Stomach (tissue), 9 donors: ENCODE data around the gene CIB4. TPM values are rescaled to one million over a fixed set of nuclear protein-coding genes. Genes with fewer than 3 reads are reported as not detected.

Experiments
- DNase-seq, 2 donors: peaks; one replicate each; pipeline versions ENCODE4 v3.0.0 to v3.0.0-alpha.2; 2013 to 2019
- H3K27ac ChIP-seq, 5 donors: fragments of 200-600 bp in 4 of 5; sonication (generic) in 4 of 5; one replicate each; pipeline ENCODE4 v1.5.1; 2013 to 2019; ENCODE audit warnings: mild to moderate bottlenecking in 1 of 5, moderate library complexity in 1 of 5
- H3K27me3 ChIP-seq, 3 donors: fragments of 200-600 bp; sonication (generic); one replicate each; pipeline ENCODE4 v1.5.1; 2017 to 2019; ENCODE audit warnings: mixed run types in 1 of 3
- H3K36me3 ChIP-seq, 4 donors: fragments of 200-600 bp; sonication (generic); 1 replicate in 3 of 4; 2 replicates in 1 of 4; pipeline ENCODE4 v1.5.1; 2016 to 2019
- H3K4me1 ChIP-seq, 4 donors: fragments of 200-600 bp; sonication (generic); one replicate each; pipeline ENCODE4 v1.5.1; 2016 to 2019
- H3K4me3 ChIP-seq, 4 donors: fragments of 200-600 bp; sonication (generic) in 3 of 4; one replicate each; pipeline ENCODE4 v1.5.1; 2016 to 2019; ENCODE audit warnings: mild to moderate bottlenecking in 1 of 4
- H3K9me3 ChIP-seq, 4 donors: fragments of 200-600 bp; sonication (generic); one replicate each; pipeline ENCODE4 v1.5.1; 2016 to 2019
- EP300 ChIP-seq: sonication (generic); formaldehyde crosslinking; IDR thresholded peaks from one replicate; pipeline ENCODE4 v1.6.1; 2017; ENCODE audit warnings: antibody characterized with exemption
- POLR2A ChIP-seq, 4 donors: fragments of 450-650 bp; IDR thresholded peaks; one replicate each; pipeline ENCODE4 v1.6.1; 2016; ENCODE audit warnings: antibody characterized with exemption in 4 of 4, control low read depth in 2 of 4, mild to moderate bottlenecking in 1 of 4, moderate library complexity in 1 of 4
- POLR2AphosphoS5 ChIP-seq, 3 donors: sonication (generic); formaldehyde crosslinking; IDR thresholded peaks; one replicate each; pipeline ENCODE4 v1.6.1; 2016; ENCODE audit warnings: antibody characterized with exemption in 3 of 3
- WGBS, 5 donors: extraction: QIAGEN DNeasy Blood & Tissue Kit in 3 of 5; methylation state at CpG; one replicate each; pipeline versions ENCODE4 v1.1.5 to v1.1.7; 2013 to 2018; 5-methylcytosine and 5-hydroxymethylcytosine counted together
- intact Hi-C: fragments of 100-400 bp; cut with DNase I; formaldehyde crosslinking; loops from one replicate; pipeline ENCODE4 v1.15.1; 2023; ENCODE audit warnings: low total_unique reads
- polyA plus RNA-seq, 3 donors: library from polyadenylated mRNA; stranded (reverse); fragments of 200-250 nt; gene quantifications; one replicate each; pipeline ENCODE4 v1.2.3, GENCODE V29; 2013
- total RNA-seq, 5 donors: library from RNA; depleted of rRNA; stranded (reverse); fragments of >200 nt; gene quantifications; one replicate each; pipeline versions ENCODE4 v1.1.0 to v1.2.3, GENCODE V29; 2014 to 2016
- TF ChIP-seq, protein P1 (sequence below), 7 experiments: fragments of 450-650 bp in 4 of 7; fragments of 200-600 bp in 3 of 7; sonication (generic) in 3 of 7; IDR thresholded peaks; one replicate each; pipeline ENCODE4 v1.5.1; 2016 to 2019; ENCODE audit warnings: antibody characterized with exemption in 7 of 7, control low read depth in 2 of 7, mild to moderate bottlenecking in 1 of 7
- donor health status: healthy with polysubstance abuse.
- donor health status: Bipolar disorder and iron deficiency.
- donor health status: healthy.

CIB4 gene
- total and polyA plus RNA-seq, 8 donors = 1.8 TPM; not detected in 6

DNA sequence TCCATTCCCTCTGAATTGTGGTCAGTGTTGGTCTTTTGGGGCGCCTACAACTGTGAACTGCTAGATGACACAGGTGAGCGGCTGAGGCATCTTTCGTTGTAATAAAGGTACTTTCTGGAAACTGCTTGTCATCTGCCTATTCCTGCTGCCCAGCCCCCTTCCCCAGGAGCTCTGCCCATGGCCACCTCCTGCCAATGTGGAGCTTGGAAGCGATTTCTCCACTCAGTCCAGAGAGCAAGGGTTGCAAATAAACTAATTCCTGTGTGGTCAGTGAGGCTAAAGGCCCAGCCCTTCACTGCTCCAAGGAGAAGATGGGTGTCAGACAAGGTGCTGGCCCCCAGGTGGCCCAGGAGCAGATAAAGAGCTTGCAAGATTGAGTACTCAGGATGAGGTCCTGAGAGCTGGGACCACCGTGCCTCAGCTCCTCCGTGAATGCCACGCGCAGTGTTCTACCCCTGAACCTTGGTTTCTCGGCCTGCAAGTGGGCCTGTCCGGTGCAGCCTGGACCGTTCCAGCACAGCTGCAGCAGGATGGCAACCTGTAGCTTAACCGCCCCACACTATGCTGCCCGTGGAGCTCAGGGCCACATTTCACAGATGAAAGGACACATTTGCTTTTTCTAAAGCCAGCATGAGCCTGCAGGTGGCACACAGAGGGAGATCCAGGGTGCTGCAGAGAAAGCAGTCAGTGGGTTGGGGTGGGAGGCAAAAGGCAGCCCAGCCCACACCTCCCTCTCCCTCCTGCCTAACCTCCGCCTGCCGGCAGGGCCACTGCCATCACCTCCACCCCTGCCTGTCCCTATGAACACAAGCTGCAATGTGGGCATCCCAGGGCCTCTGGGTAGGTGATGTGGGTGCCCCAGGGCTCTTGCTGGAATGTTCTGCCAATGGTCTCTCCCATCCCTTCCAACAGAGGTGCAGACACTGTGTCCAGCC, 84.6 kb downstream of the CIB4 start:
- H3K27ac ChIP-seq = no peak overlapping the region
- peaks cover 0 to 61% (median 16%) of the 10 kb centered on the region in 3 donors for H3K27me3 ChIP-seq
- TF ChIP-seq, protein P1, sequence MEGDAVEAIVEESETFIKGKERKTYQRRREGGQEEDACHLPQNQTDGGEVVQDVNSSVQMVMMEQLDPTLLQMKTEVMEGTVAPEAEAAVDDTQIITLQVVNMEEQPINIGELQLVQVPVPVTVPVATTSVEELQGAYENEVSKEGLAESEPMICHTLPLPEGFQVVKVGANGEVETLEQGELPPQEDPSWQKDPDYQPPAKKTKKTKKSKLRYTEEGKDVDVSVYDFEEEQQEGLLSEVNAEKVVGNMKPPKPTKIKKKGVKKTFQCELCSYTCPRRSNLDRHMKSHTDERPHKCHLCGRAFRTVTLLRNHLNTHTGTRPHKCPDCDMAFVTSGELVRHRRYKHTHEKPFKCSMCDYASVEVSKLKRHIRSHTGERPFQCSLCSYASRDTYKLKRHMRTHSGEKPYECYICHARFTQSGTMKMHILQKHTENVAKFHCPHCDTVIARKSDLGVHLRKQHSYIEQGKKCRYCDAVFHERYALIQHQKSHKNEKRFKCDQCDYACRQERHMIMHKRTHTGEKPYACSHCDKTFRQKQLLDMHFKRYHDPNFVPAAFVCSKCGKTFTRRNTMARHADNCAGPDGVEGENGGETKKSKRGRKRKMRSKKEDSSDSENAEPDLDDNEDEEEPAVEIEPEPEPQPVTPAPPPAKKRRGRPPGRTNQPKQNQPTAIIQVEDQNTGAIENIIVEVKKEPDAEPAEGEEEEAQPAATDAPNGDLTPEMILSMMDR (IDR thresholded peaks at IDR 0.05) = no peak
- no peak for TF ChIP-seq EP300
- no peak for TF ChIP-seq POLR2AphosphoS5 (IDR thresholded peaks at IDR 0.05)
- TF ChIP-seq POLR2A (IDR thresholded peaks at IDR 0.05) = no peak
- no peak overlapping the region for H3K4me3 ChIP-seq
- peaks cover 0 to 3% (median 0%) of the 10 kb centered on the region in 4 donors for H3K4me1 ChIP-seq
- DNase-seq = no peak
- no peaks in the 10 kb centered on the region for H3K9me3 ChIP-seq
- intact Hi-C loops = no loop called here
- no peaks in the 10 kb centered on the region for H3K36me3 ChIP-seq
- 90 to 92% (median 90%) methylated on average over 14 to 15 of the region's 15 CpGs for WGBS, 5 donors

DNA sequence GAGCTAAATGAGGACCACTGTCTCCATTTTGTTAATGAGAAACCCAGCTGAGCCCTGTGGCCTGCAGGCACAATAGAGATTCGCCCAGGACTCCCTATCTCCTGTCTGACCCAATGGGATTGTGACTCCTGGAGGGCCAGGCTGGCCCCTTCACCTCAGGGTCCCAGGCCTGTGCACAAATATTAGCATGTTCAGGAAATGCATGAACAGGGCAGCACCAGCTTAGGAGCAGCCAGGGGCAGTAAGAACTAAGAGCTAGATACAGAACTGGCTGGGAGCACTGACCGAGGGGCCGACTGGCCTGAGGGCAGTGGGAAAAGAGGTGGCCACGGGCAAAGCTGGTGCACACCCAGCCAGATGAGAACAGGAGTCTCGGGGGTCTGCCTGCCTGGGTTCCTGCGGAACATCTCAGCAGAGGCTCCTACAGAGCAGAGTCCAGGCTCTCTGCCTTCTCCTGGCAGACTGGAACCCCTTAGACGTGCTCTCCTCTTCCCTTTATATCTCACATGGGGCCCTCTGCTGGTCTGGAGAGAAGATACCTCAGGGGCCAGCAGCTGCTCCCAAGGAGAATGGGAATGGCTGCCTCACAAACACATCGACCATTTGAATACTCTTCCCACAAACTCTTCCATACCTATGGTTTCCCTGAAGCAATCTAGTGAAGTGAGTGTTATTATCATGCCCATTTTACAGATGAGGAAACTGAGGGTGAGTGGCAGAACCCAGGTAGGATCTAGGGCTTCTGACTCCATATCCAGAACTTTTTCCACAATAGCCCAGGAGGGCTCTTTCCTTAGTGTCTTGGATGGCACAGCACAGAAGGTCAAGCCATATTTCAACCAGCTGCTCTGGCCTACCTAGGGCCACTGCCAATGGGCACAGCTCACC, 85.7 kb downstream of the CIB4 start:
- peaks cover 0 to 3% (median 0%) of the 10 kb centered on the region in 4 donors for H3K4me1 ChIP-seq
- no peak for DNase-seq
- no peak overlapping the region for H3K4me3 ChIP-seq
- peaks cover 0 to 60% (median 12%) of the 10 kb centered on the region in 3 donors for H3K27me3 ChIP-seq
- H3K36me3 ChIP-seq = no peaks in the 10 kb centered on the region
- 72 to 81% (median 79%) methylated on average over 8 of the region's 8 CpGs for whole genome bisulfite sequencing, 5 donors
- TF ChIP-seq, protein P1 (IDR thresholded peaks at IDR 0.05) = no peak
- TF ChIP-seq POLR2AphosphoS5 (IDR thresholded peaks at IDR 0.05) = no peak
- TF ChIP-seq POLR2A (IDR thresholded peaks at IDR 0.05) = no peak
- no peak for TF ChIP-seq EP300
- intact Hi-C loops = no loop called here
- H3K27ac ChIP-seq = no peak overlapping the region
- no peaks in the 10 kb centered on the region for H3K9me3 ChIP-seq

DNA sequence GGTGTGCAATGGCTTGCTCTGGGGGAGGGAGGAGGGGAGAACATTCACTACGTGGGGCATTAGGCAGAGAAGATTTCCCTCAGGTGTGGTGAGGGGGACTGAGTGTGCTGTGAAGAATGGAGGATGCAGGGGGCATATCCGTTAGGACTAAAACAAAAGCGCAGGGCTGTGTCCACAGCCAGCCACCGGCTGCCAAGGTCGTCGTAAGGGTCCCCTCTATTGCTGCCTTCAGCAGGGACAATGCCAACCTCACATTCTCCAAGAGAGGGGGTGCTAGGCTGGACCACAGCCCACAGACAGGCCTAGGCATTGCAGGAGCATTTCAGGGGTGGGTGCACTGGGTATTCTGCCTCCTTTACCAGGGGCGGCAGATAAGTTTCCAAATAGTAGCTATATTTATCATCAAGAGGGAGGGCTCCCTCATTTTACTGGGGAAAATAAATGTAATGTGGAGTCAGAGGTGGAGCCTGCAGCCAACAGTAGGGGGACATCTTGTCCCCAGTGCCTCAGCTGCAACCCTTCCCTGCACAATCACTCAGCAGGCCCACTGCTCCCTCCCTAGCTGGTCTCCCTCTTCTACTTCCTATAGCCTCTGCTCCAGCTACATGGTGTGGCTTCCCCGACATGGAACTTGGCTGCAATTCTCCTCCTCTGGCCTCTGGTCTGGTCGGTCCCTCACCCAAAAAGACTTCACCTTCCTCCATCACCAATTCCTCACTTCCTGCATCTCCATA, 88.4 kb downstream of the CIB4 start:
- intact Hi-C loops = no loop called here
- Histone ChIP-seq H3K4me3 (no peak overlapping the region), H3K36me3 (no peaks in the 10 kb centered on the region), H3K4me1 (no peaks in the 10 kb centered on the region), H3K27ac (no peak overlapping the region), H3K9me3 (no peaks in the 10 kb centered on the region), H3K27me3 (peaks cover 0 to 39% (median 0%) of the 10 kb centered on the region in 3 donors)
- no peak for DNase-seq
- 68 to 77% (median 70%) methylated on average over 9 of the region's 9 CpGs for WGBS, 5 donors
- TF ChIP-seq POLR2AphosphoS5 (IDR thresholded peaks at IDR 0.05) (no peak), EP300 (no peak), POLR2A (IDR thresholded peaks at IDR 0.05) (no peak)
- TF ChIP-seq, protein P1 (IDR thresholded peaks at IDR 0.05) = no peak
